H54 (cell line): ENCODE data around the gene PLXNA2.

ENCODE experiments used
- DNase-seq: peaks from one replicate; pipeline ENCODE4 v3.0.0; 2011; ENCODE audit warnings: low spot score, mixed read lengths; ENCODE audit not compliant: insufficient read length
- FAIRE-seq: peaks from 3 replicates; lab custom pipeline; 2011; peaks lifted over from hg19 to GRCh38; lab: Jason Lieb, UNC
- POLR2A ChIP-seq: IDR thresholded peaks from 2 replicates; pipeline ENCODE4 v1.6.1; 2011; ENCODE audit warnings: low read depth, mild to moderate bottlenecking, low read length

Gene PLXNA2

DNA sequence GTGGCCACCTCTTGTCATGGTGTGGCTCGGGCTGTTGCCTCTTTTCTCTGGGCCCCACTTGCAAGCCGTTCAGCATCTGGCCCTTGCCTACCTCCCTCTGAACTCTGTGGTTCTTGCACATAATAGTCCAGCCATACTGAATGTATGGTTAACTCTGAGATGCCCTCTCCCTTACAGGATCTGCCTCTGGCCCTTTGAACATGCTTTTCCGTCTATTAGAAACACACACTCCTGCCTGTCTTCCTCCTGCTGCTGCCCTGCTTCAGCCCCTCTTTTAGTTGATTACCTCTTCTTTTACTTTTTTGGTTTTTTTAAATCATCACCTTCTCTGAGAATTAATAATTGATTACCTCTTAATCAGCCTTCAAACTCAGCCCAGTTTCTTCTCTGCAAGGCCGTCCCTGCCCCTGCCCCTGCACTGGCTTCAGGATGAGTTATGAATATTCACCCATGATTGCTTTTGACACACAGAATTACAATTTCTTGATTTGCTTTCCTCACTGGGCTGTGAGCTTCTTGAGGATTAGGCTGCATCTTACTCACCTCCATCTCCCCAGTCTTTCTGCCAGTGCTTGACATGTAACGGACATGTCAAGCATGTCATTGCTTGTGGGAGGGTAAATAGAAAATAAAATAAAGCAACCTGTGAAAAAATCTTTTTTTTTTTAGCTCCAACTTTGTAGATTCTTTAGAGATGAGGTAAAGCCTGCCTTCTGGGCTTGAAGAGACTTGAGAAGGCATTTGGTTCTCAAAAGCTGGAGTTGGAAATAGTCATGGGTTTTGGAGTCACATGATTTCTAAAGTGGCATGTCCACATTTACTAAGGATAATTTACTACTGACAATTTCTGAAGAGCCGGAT, 158.3 kb downstream of the PLXNA2 start:
- FAIRE-seq, result no peak
- TF ChIP-seq POLR2A, result no peak
- DNase-seq, result no peak

DNA sequence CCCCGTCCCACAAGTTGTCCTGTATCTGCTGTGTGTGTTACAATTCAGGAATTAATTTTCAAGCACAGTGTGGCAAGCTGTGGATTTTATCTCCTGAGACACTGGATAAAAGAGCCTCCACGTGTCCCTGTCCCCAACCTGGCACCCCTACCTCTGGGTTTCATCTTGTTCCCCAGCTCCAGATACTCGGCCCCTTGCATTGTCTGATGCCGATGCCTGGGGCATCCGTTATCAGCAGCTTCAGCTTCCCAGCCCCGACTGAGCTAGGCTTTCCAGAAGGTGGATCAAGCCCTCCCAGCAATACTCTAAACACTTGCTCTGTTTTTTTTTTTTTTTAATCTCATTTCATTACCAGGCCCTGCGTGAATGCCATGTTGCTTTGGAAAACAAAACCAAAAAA, 159.4 kb downstream of the PLXNA2 start:
- TF ChIP-seq POLR2A, result no peak
- FAIRE-seq (no peak), DNase-seq (no peak)

DNA sequence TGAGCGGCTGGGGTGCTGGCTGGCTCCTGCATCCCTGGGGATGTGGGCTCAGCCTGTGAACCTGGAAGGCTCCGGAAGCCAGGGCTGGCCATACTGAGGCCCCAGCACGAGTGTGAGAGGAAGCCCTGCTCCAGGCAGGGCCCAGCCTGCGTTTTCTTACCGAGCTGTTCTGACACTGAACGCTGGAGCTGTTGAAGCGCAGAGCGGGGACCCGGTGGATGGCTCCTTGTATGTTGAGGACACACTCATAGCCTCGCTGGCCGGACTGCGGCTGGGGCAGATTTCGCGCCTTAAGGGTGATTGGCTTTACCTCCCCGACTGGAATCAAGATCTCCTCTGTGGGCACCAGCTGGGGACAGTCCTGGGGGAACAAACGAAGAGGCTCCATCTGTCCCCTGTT, 160.0 kb downstream of the PLXNA2 start:
- TF ChIP-seq POLR2A, result no peak
- FAIRE-seq (no peak), DNase-seq (no peak)

DNA sequence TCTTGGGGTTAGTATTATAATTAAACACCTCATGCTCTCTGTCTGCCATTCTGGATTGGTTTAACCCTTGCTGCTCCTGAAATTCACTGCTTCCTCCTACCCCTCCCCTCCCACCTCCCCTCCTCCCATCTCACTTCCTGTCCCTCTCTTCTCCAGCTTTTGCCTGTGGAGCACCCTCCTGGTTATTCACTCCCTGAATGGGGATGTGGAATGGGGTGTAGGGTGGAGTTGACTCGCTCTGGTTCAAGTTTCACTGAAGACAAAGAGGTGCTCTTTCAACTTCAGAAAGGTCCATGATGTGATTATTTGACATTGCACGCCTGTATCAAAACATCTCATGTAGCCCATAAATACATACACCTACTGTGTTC, 160.5 kb downstream of the PLXNA2 start:
- DNase-seq (no peak), FAIRE-seq (no peak)
- no peak for TF ChIP-seq POLR2A

DNA sequence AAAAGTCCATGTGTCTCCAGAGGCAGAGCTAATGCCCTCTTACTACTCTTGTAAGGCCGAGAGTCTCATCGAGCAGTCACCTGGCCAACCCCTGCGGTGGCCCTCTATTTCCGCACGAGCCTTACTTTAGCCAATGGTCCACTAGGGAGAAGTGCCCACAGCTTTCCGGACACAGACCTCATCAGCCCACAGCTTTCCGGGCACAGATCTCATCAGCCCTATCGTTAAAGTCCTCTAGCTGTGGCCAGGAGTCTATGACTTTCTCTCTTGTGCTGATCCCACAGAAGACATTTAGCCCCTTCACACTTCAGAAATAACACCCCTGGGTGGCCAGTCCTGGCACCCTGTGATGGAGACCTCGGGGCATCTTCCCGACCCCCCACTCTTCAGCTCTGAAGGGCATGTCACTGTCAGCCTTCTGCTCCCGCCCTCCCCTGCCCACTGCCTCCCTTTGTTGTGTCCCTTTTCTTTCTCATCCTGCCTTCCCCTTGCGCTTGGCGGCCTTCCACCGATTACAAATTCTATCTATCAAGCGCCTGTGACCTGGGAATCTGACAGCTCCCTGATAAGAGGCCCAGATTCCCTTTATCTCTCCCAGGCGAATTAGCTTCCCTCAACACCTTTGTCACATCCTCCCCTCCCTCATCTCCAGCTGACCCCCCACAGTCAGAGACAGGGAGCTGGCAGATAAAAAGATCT, 161.0 kb downstream of the PLXNA2 start:
- DNase-seq, result no peak
- FAIRE-seq, result no peak
- TF ChIP-seq POLR2A, result no peak

DNA sequence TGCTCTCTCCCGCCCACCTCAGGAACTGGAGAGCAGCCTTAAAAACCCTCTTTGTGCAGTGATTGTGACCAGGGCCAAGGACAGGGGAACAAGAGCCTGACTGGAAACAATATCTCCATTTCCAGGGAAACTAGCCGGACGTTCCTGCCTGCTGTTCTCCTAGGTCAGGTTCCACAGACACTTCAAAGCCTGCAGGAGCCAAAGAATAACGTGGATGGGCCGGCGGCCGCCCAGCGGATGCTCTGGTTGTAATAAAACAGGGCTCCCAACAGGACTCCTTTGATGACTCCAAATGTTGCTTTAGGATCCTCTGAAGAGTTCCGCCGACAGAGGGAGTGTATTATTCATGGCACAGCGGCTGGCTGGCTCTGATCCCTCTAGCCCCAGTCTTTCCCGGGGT, 162.2 kb downstream of the PLXNA2 start:
- FAIRE-seq (no peak), DNase-seq (no peak)
- TF ChIP-seq POLR2A, result no peak

DNA sequence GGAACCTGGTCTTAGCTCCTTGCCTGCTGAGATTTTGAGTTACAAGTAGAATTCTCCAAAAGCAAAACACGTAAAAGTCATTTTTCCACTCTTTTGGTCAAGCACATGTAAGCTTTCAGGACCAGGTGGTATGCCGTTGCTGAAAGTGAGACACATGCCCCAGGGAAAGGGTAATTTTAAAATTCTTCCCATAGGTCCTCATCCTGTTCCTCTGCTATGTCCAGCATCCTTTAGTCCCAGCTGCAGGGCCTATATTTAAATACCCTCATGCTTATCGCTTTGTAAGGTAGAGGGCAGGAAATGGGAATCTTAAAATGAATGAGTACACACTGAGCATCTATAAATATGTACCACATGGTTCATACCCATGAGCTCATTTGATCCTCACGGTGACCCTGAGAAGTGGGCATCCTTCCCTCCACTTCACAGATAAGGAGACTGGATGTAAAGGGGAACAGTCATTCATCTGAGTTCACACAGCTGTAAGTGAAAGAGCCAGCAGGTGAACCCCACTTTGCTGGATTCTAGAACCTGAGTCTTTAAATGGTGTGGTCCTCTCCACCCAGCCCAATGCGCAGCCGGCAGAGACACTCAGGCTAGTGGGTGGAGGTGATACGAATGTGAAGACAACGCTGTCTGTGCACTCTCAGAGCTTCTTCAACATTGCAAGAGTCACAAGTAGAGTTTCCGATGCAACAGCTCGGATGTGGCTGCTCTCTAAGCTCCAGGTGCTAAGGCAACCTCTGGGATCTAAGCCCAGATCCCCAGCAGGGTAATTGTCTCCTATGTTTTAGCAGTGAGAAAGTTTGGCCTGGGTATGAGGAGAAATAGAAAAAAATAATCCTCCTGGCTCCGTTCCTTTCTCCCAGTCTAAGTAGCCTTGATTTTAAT, 163.5 kb downstream of the PLXNA2 start:
- TF ChIP-seq POLR2A, result no peak
- DNase-seq (no peak), FAIRE-seq (no peak)

DNA sequence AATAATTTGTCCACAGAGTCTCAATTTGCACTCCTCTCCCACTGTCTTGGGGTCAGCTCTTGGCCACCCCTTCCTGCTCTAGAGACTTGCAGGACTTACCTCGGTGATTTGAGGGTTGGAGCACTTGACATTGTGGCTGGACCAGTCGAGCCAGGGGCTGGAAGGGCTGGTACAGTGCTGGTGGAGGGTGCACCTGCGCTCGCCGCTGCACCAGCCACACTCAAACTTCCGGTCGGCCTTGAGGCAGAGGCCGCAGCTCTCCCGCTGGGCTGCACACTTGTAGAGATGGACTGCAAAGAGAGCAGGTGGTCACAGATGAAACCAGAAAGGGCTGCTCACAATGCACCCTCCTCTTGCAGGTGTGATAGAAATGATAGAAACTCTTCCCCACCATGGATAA, 165.0 kb downstream of the PLXNA2 start:
- no peak for DNase-seq
- no peak for FAIRE-seq
- TF ChIP-seq POLR2A, result no peak

DNA sequence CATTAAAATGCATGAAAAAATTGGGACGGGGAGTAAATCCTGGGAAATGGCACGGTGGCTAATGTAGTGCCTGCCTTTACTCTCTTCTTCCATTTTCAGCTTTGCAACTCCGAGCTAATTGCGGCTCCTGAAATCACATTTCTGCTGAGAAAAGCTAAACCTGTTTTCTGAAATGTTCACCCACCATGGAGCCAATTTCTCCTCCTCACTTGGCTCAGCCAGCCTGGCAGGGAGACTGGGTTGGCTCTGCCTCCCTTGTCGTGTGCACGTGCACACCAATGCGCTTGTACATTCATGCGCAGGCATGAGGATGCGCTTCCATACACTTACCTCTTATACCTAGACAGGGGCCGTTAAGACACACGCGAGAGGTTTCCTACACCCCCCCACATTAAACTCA, 165.4 kb downstream of the PLXNA2 start:
- no peak for TF ChIP-seq POLR2A
- FAIRE-seq (no peak), DNase-seq (no peak)

DNA sequence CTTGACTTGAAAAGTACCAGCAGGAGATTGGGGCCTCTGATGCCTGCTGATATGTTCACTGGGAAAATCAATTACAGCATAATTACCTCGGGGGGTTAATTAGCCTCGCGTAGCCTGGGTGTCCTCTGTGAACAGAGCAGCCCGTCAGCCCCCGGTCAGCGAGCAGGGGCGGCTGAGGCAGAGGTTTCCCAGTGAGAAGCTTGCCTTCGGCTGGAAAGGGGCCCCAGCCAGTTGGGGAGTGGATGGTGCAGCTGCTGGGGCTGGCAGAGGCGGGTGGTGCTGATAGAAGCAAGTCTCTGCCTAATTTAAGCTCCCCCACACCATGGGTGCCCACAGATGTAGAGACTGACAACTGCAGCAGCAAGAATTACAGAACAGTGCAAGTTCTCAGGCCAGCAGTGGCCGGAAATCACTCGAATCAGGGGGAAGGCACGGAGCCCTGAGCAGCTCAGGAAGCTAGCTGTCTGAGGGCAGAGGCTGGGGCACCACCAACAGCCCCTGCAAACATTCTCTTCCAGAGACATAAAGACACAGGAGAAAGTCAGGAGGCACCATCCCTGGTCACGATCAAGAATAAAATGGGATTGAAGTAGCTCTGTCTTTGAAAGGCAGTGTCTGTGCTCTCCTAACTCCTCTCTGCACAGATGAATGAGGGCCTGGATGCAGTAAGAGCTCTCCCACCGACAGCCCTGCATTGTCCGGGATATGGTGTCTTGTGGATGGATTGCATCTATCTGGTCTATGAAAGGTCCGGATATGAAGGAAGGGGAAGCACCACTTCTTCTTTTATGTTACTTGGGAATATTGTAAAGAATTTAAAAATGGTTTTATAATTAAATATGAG, 166.7 kb downstream of the PLXNA2 start:
- no peak for DNase-seq
- no peak for FAIRE-seq
- no peak for TF ChIP-seq POLR2A

DNA sequence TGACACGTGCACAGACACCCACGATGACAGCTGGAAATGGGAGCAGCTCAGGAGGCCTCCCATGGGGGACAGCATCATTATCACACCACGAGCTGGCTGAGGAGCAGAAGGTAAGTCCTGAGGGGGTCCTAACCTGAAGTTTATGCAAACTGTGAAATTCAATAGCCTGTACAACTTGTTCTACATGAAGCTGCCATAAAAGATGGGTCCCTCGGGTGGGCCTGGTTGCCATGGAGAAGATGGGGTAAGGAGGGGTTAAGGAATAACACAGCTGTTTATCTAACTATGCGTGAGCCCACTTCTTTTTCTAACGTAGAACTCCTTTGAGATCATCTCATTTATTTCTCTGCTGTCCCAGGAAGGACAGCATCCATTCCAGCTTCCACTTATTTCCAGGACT, 169.8 kb downstream of the PLXNA2 start:
- FAIRE-seq (no peak), DNase-seq (no peak)
- no peak for TF ChIP-seq POLR2A

DNA sequence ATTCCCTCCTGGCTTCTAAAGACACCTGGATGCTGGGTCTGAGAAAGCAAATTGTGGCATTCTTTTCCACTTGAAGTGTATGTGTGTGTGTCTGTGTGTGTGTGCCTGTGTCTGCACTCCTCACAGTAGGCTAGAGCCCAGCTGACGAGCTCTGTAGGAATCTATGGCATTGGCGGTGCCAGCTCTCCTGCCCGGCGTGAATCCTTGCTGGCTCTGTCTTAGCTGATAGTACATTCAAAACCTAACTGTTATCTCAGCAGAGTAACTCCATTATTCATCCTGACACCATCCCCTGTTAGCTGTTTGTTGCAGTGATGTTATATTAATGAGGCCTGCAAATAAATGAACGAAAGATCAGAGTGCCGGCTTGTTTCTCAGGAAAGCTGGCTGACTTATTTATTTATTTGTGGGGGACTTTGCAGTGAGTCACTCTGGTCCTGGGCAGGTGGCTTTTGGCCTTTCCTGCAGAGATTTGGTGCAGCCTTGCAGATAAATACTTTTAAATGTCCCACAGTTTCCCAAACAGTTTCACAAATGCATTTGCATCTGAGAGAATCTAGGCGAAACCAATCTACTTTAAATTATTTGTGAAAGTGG, 172.7 kb downstream of the PLXNA2 start:
- FAIRE-seq, result no peak
- TF ChIP-seq POLR2A, result no peak

DNA sequence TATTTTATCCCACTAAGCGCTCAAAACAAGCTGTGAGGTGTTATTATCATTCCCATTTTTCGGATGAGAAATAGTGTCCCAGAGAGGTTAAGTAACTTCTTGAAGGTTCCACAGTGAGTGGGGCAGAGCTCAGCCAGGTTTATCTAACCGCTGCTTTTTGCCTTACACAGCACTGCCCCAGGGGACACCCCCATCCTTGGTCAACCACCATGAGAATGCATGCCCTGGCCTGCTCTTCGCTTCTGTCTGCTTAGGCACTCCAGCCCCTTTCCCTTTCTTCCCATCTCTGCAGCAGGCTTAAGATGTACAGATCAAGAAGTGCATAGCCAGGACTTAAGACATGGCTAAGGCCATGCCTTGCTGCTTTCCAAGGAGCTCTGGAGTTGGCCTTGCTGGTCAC, 174.3 kb downstream of the PLXNA2 start:
- DNase-seq, result no peak
- no peak for TF ChIP-seq POLR2A
- no peak for FAIRE-seq

More for the DNA sequence above, 172.7 kb downstream of the PLXNA2 start:
- DNase-seq, result no peak

DNA sequence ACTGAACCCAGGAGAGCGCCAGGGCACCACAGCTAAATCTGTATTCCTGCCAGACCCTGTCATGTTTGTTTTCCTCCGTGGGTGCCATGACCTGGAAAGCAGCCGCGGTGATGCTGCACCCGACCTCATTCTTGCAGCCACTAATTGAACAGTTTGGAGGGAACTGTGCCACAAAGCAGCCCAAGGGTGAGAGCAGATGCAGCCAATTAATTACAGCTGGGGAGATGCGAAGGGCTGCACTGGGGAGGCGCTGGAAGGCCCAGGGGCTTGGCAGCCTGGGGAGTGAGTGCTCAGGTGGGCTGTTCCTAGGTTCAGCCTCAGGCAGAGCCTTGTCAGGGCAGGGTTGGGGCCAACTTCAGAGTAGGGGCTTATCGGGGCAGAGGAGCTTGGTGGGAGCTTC, 174.9 kb downstream of the PLXNA2 start:
- TF ChIP-seq POLR2A, result no peak
- FAIRE-seq, result no peak
- DNase-seq, result no peak
